ENCODE results near the gene ASCL3.
"Not testable (repeated sequence)": the region's sequence is repeated elsewhere in the genome, so short reads cannot be mapped to it uniquely, and the experiment has no call there.

ASCL3 gene

DNA sequence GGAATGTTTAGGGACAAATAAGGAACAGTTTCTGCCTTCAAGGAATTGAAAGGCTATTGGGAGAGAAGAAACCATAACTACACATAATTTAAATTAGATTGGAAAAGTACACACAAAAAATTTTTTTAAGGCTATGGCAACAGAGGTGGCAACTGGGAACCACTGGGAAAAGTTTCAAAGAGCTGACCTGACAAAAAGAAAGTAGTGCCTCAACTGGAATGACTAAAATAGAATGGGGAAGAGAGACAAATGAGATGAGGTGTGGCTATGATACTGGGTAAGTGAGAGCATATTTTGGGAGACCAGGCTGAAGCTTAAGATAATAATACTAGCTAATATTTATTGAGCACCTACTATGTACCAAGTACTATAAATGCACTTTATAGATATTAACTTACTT is 34.7 kb downstream of the ASCL3 start:
- no peak for DNase-seq

- DNase-seq = no peak
Observed at GRCh38 chr11:8907116-8907515, 35.7 kb downstream of the ASCL3 start.

- peak; percentile 67 for DNase-seq
Observed at GRCh38 chr11:8905528-8906165, 37.2 kb downstream of the ASCL3 start.

DNA sequence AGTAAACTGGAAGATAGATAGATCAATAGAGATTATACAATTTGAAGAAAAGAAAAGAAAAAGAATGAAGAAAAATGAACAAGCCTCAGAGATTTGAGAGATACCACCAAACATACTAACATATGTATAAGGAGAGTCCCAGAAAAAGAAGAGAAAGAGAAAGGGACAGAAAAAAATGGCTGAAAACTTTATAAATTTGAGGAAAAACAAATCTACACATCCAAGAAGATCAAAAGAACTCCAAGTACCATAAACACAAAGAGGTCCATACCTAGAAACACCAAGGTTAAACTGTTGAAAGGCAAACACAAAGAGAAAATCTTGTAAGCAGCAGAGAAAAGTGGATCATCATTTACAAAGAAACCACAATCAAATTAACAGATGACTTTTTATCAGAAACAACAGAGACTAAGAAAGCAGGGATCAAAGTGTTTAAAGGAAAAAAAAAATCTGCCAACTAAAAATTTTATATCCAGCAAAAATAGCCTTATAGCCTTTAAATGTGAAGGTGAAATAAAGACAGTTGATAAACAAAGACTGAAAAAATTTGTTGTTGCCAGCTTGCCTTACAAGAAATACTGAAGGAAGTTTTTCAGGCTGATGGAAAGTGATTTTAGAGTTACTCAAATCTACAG is 43.6 kb downstream of the ASCL3 start:
- no peak for DNase-seq

GRCh38 chr11:8891185-8891584 is 51.6 kb downstream of the ASCL3 start:
- not testable (repeated sequence) for DNase-seq
